NCI-H69 (cell line): ENCODE results near the gene IQCM.

Source experiments
- DNase-seq: peaks from one replicate; lab custom pipeline; 2025; lab: John Stamatoyannopoulos, UW

The IQCM gene

GRCh38 chr4:149781150-149781549 is 34.5 kb downstream of the IQCM start:
- peak; percentile 0 for DNase-seq

- DNase-seq, result no peak
Observed at GRCh38 chr4:149768477-149768876, 47.2 kb downstream of the IQCM start.

- no peak for DNase-seq
Observed at GRCh38 chr4:149766135-149766534, 49.5 kb downstream of the IQCM start.

GRCh38 chr4:149765630-149766029 is 50.0 kb downstream of the IQCM start:
- no peak for DNase-seq

GRCh38 chr4:149755969-149756368 is 59.7 kb downstream of the IQCM start:
- DNase-seq, result no peak

- no peak for DNase-seq
Observed at GRCh38 chr4:149754526-149754925, 61.1 kb downstream of the IQCM start.

GRCh38 chr4:149752729-149753128 is 62.9 kb downstream of the IQCM start:
- DNase-seq, result no peak

GRCh38 chr4:149751174-149751573 is 64.5 kb downstream of the IQCM start:
- no peak for DNase-seq

GRCh38 chr4:149749784-149750183 is 65.9 kb downstream of the IQCM start:
- DNase-seq, result no peak

GRCh38 chr4:149747646-149748045 is 68.0 kb downstream of the IQCM start:
- DNase-seq, result no peak

GRCh38 chr4:149746276-149746675 is 69.4 kb downstream of the IQCM start:
- DNase-seq, result no peak

- no peak for DNase-seq
Observed at GRCh38 chr4:149741186-149741831, 74.3 kb downstream of the IQCM start.

GRCh38 chr4:149738156-149738555 is 77.5 kb downstream of the IQCM start:
- DNase-seq, result no peak

- DNase-seq, result no peak
Observed at GRCh38 chr4:149735796-149736195, 79.8 kb downstream of the IQCM start.

- no peak for DNase-seq
Observed at GRCh38 chr4:149728444-149728843, 87.2 kb downstream of the IQCM start.

GRCh38 chr4:149727663-149728062 is 88.0 kb downstream of the IQCM start:
- DNase-seq, result no peak

GRCh38 chr4:149723065-149723464 is 92.6 kb downstream of the IQCM start:
- DNase-seq, result no peak

GRCh38 chr4:149719806-149720205 is 95.8 kb downstream of the IQCM start:
- no peak for DNase-seq

- no peak for DNase-seq
Observed at GRCh38 chr4:149719357-149719756, 96.3 kb downstream of the IQCM start.

GRCh38 chr4:149718500-149718899 is 97.1 kb downstream of the IQCM start:
- DNase-seq, result no peak

GRCh38 chr4:149716728-149717127 is 98.9 kb downstream of the IQCM start:
- DNase-seq, result no peak

- DNase-seq, result no peak
Observed at GRCh38 chr4:149715822-149716585, 99.6 kb downstream of the IQCM start.

- no peak for DNase-seq
Observed at GRCh38 chr4:149713031-149713430, 102.6 kb downstream of the IQCM start.
